Measurements from ENCODE around the gene PIK3AP1.
A peak's percentile ranks its signal among the peaks of the same experiment; 100 is the strongest.

PIK3AP1 gene

GRCh38 chr10:96671211-96671890, 49.0 kb downstream of the PIK3AP1 start:
- DNase-seq = no peak

- DNase-seq = no peak
These were observed 49.5 kb downstream of the PIK3AP1 start for GRCh38 chr10:96670786-96671185.

- no peak for DNase-seq
These were observed 52.9 kb downstream of the PIK3AP1 start for GRCh38 chr10:96667401-96667800.

- no peak for DNase-seq
These were observed 53.6 kb downstream of the PIK3AP1 start for GRCh38 chr10:96666741-96667140.

GRCh38 chr10:96665306-96665705, 55.0 kb downstream of the PIK3AP1 start:
- no peak for DNase-seq

- peak; percentile 71 for DNase-seq
These were observed 55.8 kb downstream of the PIK3AP1 start for GRCh38 chr10:96664563-96664962.

- no peak for DNase-seq
These were observed 56.5 kb downstream of the PIK3AP1 start for GRCh38 chr10:96663797-96664196.

GRCh38 chr10:96661632-96662031, 58.7 kb downstream of the PIK3AP1 start:
- DNase-seq = no peak

- DNase-seq = no peak
These were observed 60.0 kb downstream of the PIK3AP1 start for GRCh38 chr10:96660297-96660696.

GRCh38 chr10:96658844-96659243, 61.5 kb downstream of the PIK3AP1 start:
- DNase-seq = no peak

- DNase-seq = no peak
These were observed 62.9 kb downstream of the PIK3AP1 start for GRCh38 chr10:96657385-96657784.

- DNase-seq = no peak
These were observed 63.5 kb downstream of the PIK3AP1 start for GRCh38 chr10:96656839-96657238.

GRCh38 chr10:96656198-96656577, 64.1 kb downstream of the PIK3AP1 start:
- DNase-seq = no peak

GRCh38 chr10:96655461-96656197, 64.7 kb downstream of the PIK3AP1 start:
- DNase-seq = no peak

- DNase-seq = no peak
These were observed 68.3 kb downstream of the PIK3AP1 start for GRCh38 chr10:96651998-96652431.

GRCh38 chr10:96650958-96651357, 69.4 kb downstream of the PIK3AP1 start:
- peak; percentile 13 for DNase-seq

- no peak for DNase-seq
These were observed 72.0 kb downstream of the PIK3AP1 start for GRCh38 chr10:96648297-96648696.

- no peak for DNase-seq
These were observed 72.8 kb downstream of the PIK3AP1 start for GRCh38 chr10:96647466-96647865.

- no peak for DNase-seq
These were observed 73.6 kb downstream of the PIK3AP1 start for GRCh38 chr10:96646751-96647166.

GRCh38 chr10:96646301-96646700, 74.0 kb downstream of the PIK3AP1 start:
- DNase-seq = no peak

GRCh38 chr10:96645191-96645721, 75.1 kb downstream of the PIK3AP1 start:
- no peak for DNase-seq

- DNase-seq = no peak
These were observed 76.4 kb downstream of the PIK3AP1 start for GRCh38 chr10:96643920-96644319.

GRCh38 chr10:96642973-96643372, 77.3 kb downstream of the PIK3AP1 start:
- peak; percentile 65 for DNase-seq

- DNase-seq = no peak
These were observed 77.8 kb downstream of the PIK3AP1 start for GRCh38 chr10:96642530-96642929.
